Mammary microvascular endothelial cell (primary cell): ENCODE results near the gene CGA. TPM values are rescaled to one million over a fixed set of nuclear protein-coding genes. Genes with fewer than 3 reads are reported as not detected.

ENCODE experiments used
- total RNA-seq: library from RNA; depleted of rRNA; stranded (reverse); fragments of >200 nt; gene quantifications from 2 replicates; pipeline ENCODE4 v1.2.3, GENCODE V29; 2015

The CGA gene
- total RNA-seq: not detected in 2 replicates

GRCh38 chr6:87095087-87095509 lies at the start of gene CGA:
Gene CGA, minus strand, starts transcription at chr6:87095106. Its CDS starts 6,906 bp downstream, at chr6:87088200.

Other genes starting within 250 kb of the CGA start
- gene HTR1E, start 157.6 kb downstream of the CGA start, total RNA-seq: not detected in 2 replicates
- gene ZNF292, start 60.5 kb upstream of the CGA start, total RNA-seq: 5.8 and 6.9 TPM in 2 replicates
- gene SMIM8, start 227.5 kb upstream of the CGA start, total RNA-seq: 3.1 and 4.5 TPM in 2 replicates
- gene GJB7, start 234.2 kb upstream of the CGA start, total RNA-seq: not detected in 2 replicates
- gene C6orf163, start 249.7 kb upstream of the CGA start, total RNA-seq: 0.74 and 1.00 TPM in 2 replicates